ENCODE data around the gene RAET1E.
"Not testable (repeated sequence)": the region's sequence is repeated elsewhere in the genome, so short reads cannot be mapped to it uniquely, and the experiment has no call there.

The RAET1E gene

GRCh38 chr6:149860513-149860833 lies 37.4 kb downstream of the RAET1E start:
- DNase-seq, result no peak

GRCh38 chr6:149859938-149860337 lies 38.0 kb downstream of the RAET1E start:
- no peak for DNase-seq

- DNase-seq, result no peak
These were observed 38.5 kb downstream of the RAET1E start for GRCh38 chr6:149859368-149859767.

GRCh38 chr6:149857541-149857940 lies 40.4 kb downstream of the RAET1E start:
- no peak for DNase-seq

GRCh38 chr6:149856256-149856994 lies 41.5 kb downstream of the RAET1E start:
- DNase-seq, result no peak

- DNase-seq, result no peak
These were observed 42.2 kb downstream of the RAET1E start for GRCh38 chr6:149855741-149856140.

- DNase-seq, result no peak
These were observed 42.8 kb downstream of the RAET1E start for GRCh38 chr6:149855040-149855654.

GRCh38 chr6:149854532-149854931 lies 43.4 kb downstream of the RAET1E start:
- no peak for DNase-seq

GRCh38 chr6:149854017-149854416 lies 43.9 kb downstream of the RAET1E start:
- DNase-seq, result not testable (repeated sequence)

GRCh38 chr6:149852881-149853280 lies 45.0 kb downstream of the RAET1E start:
- DNase-seq, result no peak

- DNase-seq, result no peak
These were observed 45.7 kb downstream of the RAET1E start for GRCh38 chr6:149852180-149852579.

- DNase-seq, result no peak
These were observed 46.3 kb downstream of the RAET1E start for GRCh38 chr6:149851461-149852110.

GRCh38 chr6:149848343-149848742 lies 49.6 kb downstream of the RAET1E start:
- not testable (repeated sequence) for DNase-seq
